K562 (cell line): ENCODE results near the gene TMEM150C. TPM values are rescaled to one million over a fixed set of nuclear protein-coding genes. Genes with fewer than 3 reads are reported as not detected.

Experiments used
- ATAC-seq: fragments of 200-7000 bp; cut with Tn5 transposase; 3 replicates; pipeline ENCODE4 v1.9.1; 2020; ENCODE audit warnings: moderate library complexity
- BruUV-seq: library from RNA; stranded (reverse); fragments of 400-500 nt; replicated peaks from 2 replicates; lab custom pipeline; 2021; lab: Mats Ljungman, UMichigan
- CTCF ChIA-PET: fragments of 300-600 bp; formaldehyde crosslinking; extraction: SDS; loops from one replicate; lab custom pipeline; 2021; ENCODE audit warnings: low intra/inter-chr PET ratio; lab: Yijun Ruan, JAX
- POLR2A ChIA-PET: fragments of 300-600, 350-650 bp; sonication (Branson Sonifier 250); formaldehyde crosslinking; extraction: SDS; loops from one replicate; lab custom pipeline; 2021; ENCODE audit warnings: antibody characterized with exemption, inconsistent platforms; lab: Yijun Ruan, JAX
- DNase-seq, 4 experiments: peaks; one replicate each; pipeline versions ENCODE4 v3.0.0 to v3.0.0-alpha.2; 2011 to 2018; ENCODE audit warnings: low spot score in 3 of 4, mixed read lengths in 3 of 4; ENCODE audit errors: extremely low read depth in 1 of 4
- FAIRE-seq: peaks from 2 replicates; lab custom pipeline; 2011; peaks lifted over from hg19 to GRCh38; lab: Jason Lieb, UNC
- H2AFZ ChIP-seq: 2 replicates; pipeline ENCODE4 v1.6.0; 2011; ENCODE audit warnings: low read depth, low read length, control low read depth, inconsistent platforms
- H3K27ac ChIP-seq: fragments of 200-600 bp; 3 replicates; pipeline ENCODE4 v1.8.0; 2011; ENCODE audit warnings: low read depth, mild to moderate bottlenecking, control low read depth, inconsistent platforms, low read length, moderate library complexity, mixed read lengths; ENCODE audit errors: extremely low read depth
- H3K27me3 ChIP-seq, 2 experiments: fragments of 300-600 bp in 1 of 2; 2 replicates in 1 of 2; 3 replicates in 1 of 2; pipeline versions ENCODE4 v1.6.0 to v1.8.0; 2011; ENCODE audit warnings: inconsistent platforms in 2 of 2, low read length in 2 of 2, mild to moderate bottlenecking in 1 of 2, mixed read lengths in 1 of 2, moderate library complexity in 1 of 2; ENCODE audit not compliant: control insufficient read depth in 2 of 2, insufficient read depth in 2 of 2
- H3K36me3 ChIP-seq: fragments of 300-600 bp; 3 replicates; pipeline ENCODE4 v1.8.0; 2011; ENCODE audit warnings: mild to moderate bottlenecking, low read length, inconsistent platforms; ENCODE audit not compliant: control insufficient read depth, insufficient read depth
- H3K4me1 ChIP-seq, 2 experiments: fragments of 200-600 bp in 1 of 2; replicated peaks in 1 of 2; 2 replicates in 1 of 2; 3 replicates in 1 of 2; pipeline versions ENCODE4 v1.5.1 to v1.8.0; 2011; ENCODE audit warnings: inconsistent platforms in 2 of 2, low read length in 2 of 2, mild to moderate bottlenecking in 1 of 2, mixed read lengths in 1 of 2, moderate library complexity in 1 of 2; ENCODE audit not compliant: control insufficient read depth in 2 of 2, insufficient read depth in 2 of 2
- H3K4me2 ChIP-seq: 2 replicates; pipeline ENCODE4 v1.6.1; 2011; ENCODE audit warnings: low read length, control low read depth, inconsistent platforms, mixed read lengths; ENCODE audit not compliant: insufficient read depth
- H3K4me3 ChIP-seq: fragments of 200-600 bp; sonication (generic), shearing (Covaris generic); 2 replicates; pipeline ENCODE4 v1.5.1; 2016; ENCODE audit warnings: control low read depth, inconsistent platforms
- H3K79me2 ChIP-seq: fragments of 200-600 bp; 3 replicates; pipeline ENCODE4 v1.8.0; 2011; ENCODE audit warnings: low read length, inconsistent platforms; ENCODE audit not compliant: control insufficient read depth, insufficient read depth
- H3K9ac ChIP-seq, 2 experiments: 2 replicates each; pipeline versions ENCODE4 v1.6.0 to v1.6.1; 2011; ENCODE audit warnings: low read depth in 2 of 2, low read length in 2 of 2, control low read depth in 1 of 2, inconsistent platforms in 1 of 2, mild to moderate bottlenecking in 1 of 2, mixed read lengths in 1 of 2; ENCODE audit not compliant: insufficient read depth in 1 of 2
- H3K9me1 ChIP-seq: one replicate; pipeline ENCODE4 v1.6.0; 2011; ENCODE audit warnings: inconsistent platforms, mild to moderate bottlenecking, low read length, moderate library complexity; ENCODE audit not compliant: control insufficient read depth, insufficient read depth
- H3K9me3 ChIP-seq: replicated peaks from 2 replicates; pipeline ENCODE4 v1.5.1; 2011; ENCODE audit warnings: low read depth, low read length, inconsistent platforms; ENCODE audit not compliant: control insufficient read depth, insufficient read depth
- H4K20me1 ChIP-seq: replicated peaks from 2 replicates; pipeline ENCODE4 v1.6.1; 2011; ENCODE audit warnings: low read length, inconsistent platforms, mixed read lengths; ENCODE audit not compliant: control insufficient read depth, insufficient read depth
- E2F1 ChIP-seq: sonication (generic); formaldehyde crosslinking; IDR thresholded peaks from 2 replicates; pipeline ENCODE4 v1.8.1; 2023; ENCODE audit warnings: mild to moderate bottlenecking, missing genetic modification reagents, moderate library complexity
- ETS2 ChIP-seq: IDR thresholded peaks from 2 replicates; pipeline ENCODE4 v1.6.1; 2016; ENCODE audit warnings: borderline replicate concordance, missing genetic modification characterization, mild to moderate bottlenecking, moderate library complexity, missing compliant biosample characterization; ENCODE audit not compliant: poor library complexity, severe bottlenecking
- HDAC1 ChIP-seq, 2 experiments: fragments of 450-650 bp; IDR thresholded peaks; 2 replicates each; pipeline ENCODE4 v1.6.1; 2016 to 2017; ENCODE audit warnings: inconsistent platforms in 1 of 2, mild to moderate bottlenecking in 1 of 2, moderate library complexity in 1 of 2
- HDGF ChIP-seq: fragments of 450-650 bp; IDR thresholded peaks from 2 replicates; pipeline ENCODE4 v1.6.1; 2016
- MYC ChIP-seq, 2 experiments: fragments of 250-450 bp in 1 of 2; sonication (Bioruptor Pico) in 1 of 2; IDR thresholded peaks; 2 replicates each; pipeline versions ENCODE4 v1.5.1 to v1.6.1; 2012 to 2021; ENCODE audit warnings: low read depth in 2 of 2, borderline replicate concordance in 1 of 2, improper control_type of control experiment in 1 of 2, low read length in 1 of 2, mild to moderate bottlenecking in 1 of 2, moderate library complexity in 1 of 2
- RBM14 ChIP-seq: fragments of 200-400 bp; formaldehyde crosslinking; IDR thresholded peaks from 2 replicates; pipeline ENCODE4 v1.6.1; 2018; ENCODE audit warnings: low read depth, mild to moderate bottlenecking, low read length, moderate library complexity, borderline replicate concordance; ENCODE audit not compliant: insufficient read depth
- RFX7 ChIP-seq: fragments of 250-450 bp; sonication (Bioruptor Pico); IDR thresholded peaks from 2 replicates; pipeline ENCODE4 v1.5.1; 2021; ENCODE audit warnings: mild to moderate bottlenecking
- RHOXF2B ChIP-seq: fragments of 250-450 bp; sonication (Bioruptor Pico); conservative IDR thresholded peaks from 2 replicates; pipeline ENCODE4 v1.5.1; 2021
- SLC30A9 ChIP-seq: fragments of 250-450 bp; sonication (Bioruptor Pico); IDR thresholded peaks from 2 replicates; pipeline ENCODE4 v1.8.0; 2022; ENCODE audit warnings: mild to moderate bottlenecking, moderate library complexity
- XRCC5 ChIP-seq: fragments of 200-400 bp; formaldehyde crosslinking; IDR thresholded peaks from 2 replicates; pipeline ENCODE4 v1.6.1; 2017; ENCODE audit warnings: low read depth, mild to moderate bottlenecking, low read length
- ZFX ChIP-seq: sonication (generic); formaldehyde crosslinking; IDR thresholded peaks from 2 replicates; pipeline ENCODE4 v1.8.0; 2022; ENCODE audit warnings: mild to moderate bottlenecking, missing genetic modification reagents, moderate library complexity
- ZNF140 ChIP-seq: fragments of 250-450 bp; sonication (Bioruptor Pico); IDR thresholded peaks from 2 replicates; pipeline ENCODE4 v1.8.0; 2021; ENCODE audit warnings: moderate library complexity, mild to moderate bottlenecking, inconsistent platforms
- ZNF146 ChIP-seq: IDR thresholded peaks from one replicate; pipeline ENCODE4 v1.6.1; 2018; ENCODE audit warnings: missing compliant biosample characterization; ENCODE audit not compliant: unreplicated experiment
- ZNF263 ChIP-seq: sonication (generic); formaldehyde crosslinking; IDR thresholded peaks from 2 replicates; pipeline ENCODE4 v1.8.0; 2022; ENCODE audit warnings: mild to moderate bottlenecking, missing genetic modification reagents, borderline replicate concordance
- ZNF740 ChIP-seq, 3 experiments: fragments of 200-800 bp in 1 of 3; sonication (Bioruptor generic) in 1 of 3; sonication (generic) in 1 of 3; formaldehyde crosslinking in 1 of 3; IDR thresholded peaks; 2 replicates each; pipeline versions ENCODE4 v1.6.1 to v1.8.0; 2016 to 2022; ENCODE audit warnings: mild to moderate bottlenecking in 2 of 3, missing compliant biosample characterization in 2 of 3, missing genetic modification characterization in 2 of 3, missing genetic modification reagents in 1 of 3
- WGBS: fragments of 100-300 bp; shearing (Covaris generic); methylation state at CpG from one replicate; pipeline ENCODE4 v1.1.6; 2016; ENCODE audit warnings: low coverage, mixed read lengths; ENCODE audit not compliant: insufficient coverage; ENCODE audit errors: missing lambda C conversion rate; 5-methylcytosine and 5-hydroxymethylcytosine counted together
- in situ Hi-C: fragments of 300-500 bp; cut with MboI; formaldehyde crosslinking; loops from 4 replicates; pipeline ENCODE4 v1.15.0; 2018; ENCODE audit warnings: inconsistent platforms, mixed read lengths
- intact Hi-C: fragments of 100-400 bp; cut with micrococcal nuclease; formaldehyde crosslinking; loops from 2 replicates; pipeline ENCODE4 v1.14.2; 2022
- polyA plus RNA-seq, 8 experiments: library from polyadenylated mRNA; depleted of rRNA in 4 of 8; stranded (reverse) in 5 of 8; unstranded in 3 of 8; fragments of >200 nt; fragmentation: Nextera tagmentation in 2 of 8; fragmentation: Illumina TruSeq in 1 of 8; extraction: Ambion mirVana in 2 of 8; extraction: Trizol in 1 of 8; gene quantifications; 2 replicates each; pipeline versions ENCODE4 v1.2.1 to v1.2.3, GENCODE V29; 2011 to 2014; ENCODE audit warnings: inconsistent platforms in 1 of 8, missing spikeins in 1 of 8
- total RNA-seq, 7 experiments: library from RNA; depleted of rRNA in 6 of 7; stranded (reverse); fragments of >200 nt in 6 of 7; fragmentation: Illumina TruSeq in 2 of 7; extraction: Trizol in 2 of 7; gene quantifications; 2 replicates each; pipeline versions ENCODE4 v1.2.1 to v1.2.3, GENCODE V29; 2011 to 2021; ENCODE audit warnings: low replicate concordance in 1 of 7

Gene TMEM150C
- total and polyA plus RNA-seq, 9 of the 15 experiments (the other 6 are each of a cell fraction or from before 2014, with no cell fraction given), result 0.07 TPM; not detected in 8

GRCh38 chr4:82610041-82610440 lies 48.3 kb upstream of the TMEM150C start:
- in situ Hi-C loops (no loop called here), intact Hi-C loops (no loop called here)
- TF ChIP-seq RBM14 (no peak), ETS2 (tag) (no peak)
- FAIRE-seq, result no peak
- no peak overlapping the region for H3K4me2 ChIP-seq
- no peaks in the 10 kb centered on the region for H4K20me1 ChIP-seq
- no peaks in the 10 kb centered on the region for H3K36me3 ChIP-seq
- peaks cover 13 to 29% of the 10 kb centered on the region in 2 experiments; a peak in 4 of 5 replicates for H3K27me3 ChIP-seq
- ChIA-PET CTCF (no interaction called here), POLR2A (no interaction called here)
- ATAC-seq, result no peak
- no peaks in the 10 kb centered on the region for H3K9me3 ChIP-seq
- H3K4me3 ChIP-seq, result no peak overlapping the region
- no peaks in the 10 kb centered on the region for H3K4me1 ChIP-seq
- H3K79me2 ChIP-seq, result no peaks in the 10 kb centered on the region
- H2AFZ ChIP-seq, result no peak overlapping the region
- no peak overlapping the region for H3K9ac ChIP-seq
- 0% methylated on average over 2 of the region's 2 CpGs for WGBS
- H3K27ac ChIP-seq, result no peak overlapping the region
- no peaks in the 10 kb centered on the region for H3K9me1 ChIP-seq
- DNase-seq, result no peak
- BruUV-seq, result no TSS peak

DNA sequence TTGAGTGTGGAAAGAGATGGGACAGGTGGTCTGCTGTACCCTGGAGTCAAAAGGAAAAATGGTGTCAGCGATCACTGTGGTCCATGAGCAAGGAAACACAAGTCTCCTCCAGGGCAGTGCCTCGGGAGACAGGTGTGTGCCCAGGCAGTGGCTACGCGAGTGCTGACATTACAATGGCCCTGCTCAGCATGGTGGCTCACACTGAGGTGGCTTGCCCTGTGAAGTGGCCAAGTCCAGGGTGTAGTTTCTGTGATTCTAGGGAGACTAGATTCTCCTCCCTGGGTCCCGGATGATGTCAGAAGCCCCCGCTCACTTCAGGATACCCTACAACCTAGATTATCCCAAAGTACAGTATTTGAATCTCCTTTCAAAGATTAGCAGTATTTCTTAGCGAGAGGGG lies 44.8 kb upstream of the TMEM150C start:
- in situ Hi-C loops, result no loop called here
- BruUV-seq, result no TSS peak
- Histone ChIP-seq H3K9me3 (no peaks in the 10 kb centered on the region), H3K27me3 (peaks cover 17 to 19% of the 10 kb centered on the region in 2 experiments; a peak in 4 of 5 replicates), H3K4me3 (no peak overlapping the region), H4K20me1 (no peaks in the 10 kb centered on the region), H3K36me3 (no peaks in the 10 kb centered on the region), H3K9ac (no peak overlapping the region), H3K9me1 (no peaks in the 10 kb centered on the region), H3K4me2 (no peak overlapping the region), H3K79me2 (no peaks in the 10 kb centered on the region), H3K27ac (no peak overlapping the region), H2AFZ (no peak overlapping the region), H3K4me1 (no peaks in the 10 kb centered on the region)
- WGBS, result 0% methylated on average over 7 of the region's 7 CpGs
- ATAC-seq (no peak), DNase-seq (no peak), FAIRE-seq (no peak)
- ChIA-PET POLR2A (no interaction called here), CTCF (no interaction called here)
- intact Hi-C loops, result no loop called here
- no peak for TF ChIP-seq HDAC1 (IDR thresholded peaks at IDR 0.05)
- no peak for TF ChIP-seq ZNF146
- TF ChIP-seq ZNF740 (CRISPR knock-in tag; IDR thresholded peaks at IDR 0.05), result no peak
- no peak for TF ChIP-seq ZNF740 (tag; IDR thresholded peaks at IDR 0.05)
- no peak for TF ChIP-seq RFX7 (CRISPR knock-in tag)
- TF ChIP-seq E2F1 (CRISPR knock-in tag), result no peak
- no peak for TF ChIP-seq SLC30A9
- no peak for TF ChIP-seq XRCC5
- TF ChIP-seq ZNF263 (CRISPR knock-in tag), result no peak
- TF ChIP-seq HDGF, result no peak
- TF ChIP-seq ZFX, result no peak
- no peak for TF ChIP-seq RHOXF2B (CRISPR knock-in tag)
- no peak for TF ChIP-seq MYC (IDR thresholded peaks at IDR 0.05; ENCODE audit: low read depth, low read length)
- TF ChIP-seq MYC (CRISPR knock-in tag; IDR thresholded peaks at IDR 0.05; ENCODE audit: borderline replicate concordance, low read depth), result no peak
- TF ChIP-seq ZNF140, result no peak
